CD1c-positive myeloid dendritic cell (primary cell): Measurements from ENCODE around the gene ATP6V1C2.
A peak's percentile ranks its signal among the peaks of the same experiment; 100 is the strongest.
"Not testable (repeated sequence)": the region's sequence is repeated elsewhere in the genome, so short reads cannot be mapped to it uniquely, and the experiment has no call there.

Source experiments
- DNase-seq: peaks from one replicate; pipeline ENCODE4 v3.0.0-alpha.2; 2016; ENCODE audit errors: extremely low spot score

The ATP6V1C2 gene

GRCh38 chr2:10813163-10814138 lies 92.0 kb downstream of the ATP6V1C2 start:
- DNase-seq = not testable (repeated sequence)

GRCh38 chr2:10814142-10814541 lies 92.7 kb downstream of the ATP6V1C2 start:
- DNase-seq = no peak

- DNase-seq = no peak
These were observed 93.3 kb downstream of the ATP6V1C2 start for GRCh38 chr2:10814571-10815331.

GRCh38 chr2:10817413-10817812 lies 96.0 kb downstream of the ATP6V1C2 start:
- DNase-seq = no peak

GRCh38 chr2:10818305-10818704 lies 96.9 kb downstream of the ATP6V1C2 start:
- DNase-seq = not testable (repeated sequence)

- no peak for DNase-seq
These were observed 97.6 kb downstream of the ATP6V1C2 start for GRCh38 chr2:10818984-10819383.

GRCh38 chr2:10819714-10820314 lies 98.4 kb downstream of the ATP6V1C2 start:
- DNase-seq = no peak

GRCh38 chr2:10820562-10820961 lies 99.1 kb downstream of the ATP6V1C2 start:
- no peak for DNase-seq

- peak; percentile 53 for DNase-seq
These were observed 99.7 kb downstream of the ATP6V1C2 start for GRCh38 chr2:10820978-10821695.

- DNase-seq = no peak
These were observed 102.8 kb downstream of the ATP6V1C2 start for GRCh38 chr2:10824191-10824590.

GRCh38 chr2:10826026-10826425 lies 104.6 kb downstream of the ATP6V1C2 start:
- peak; percentile 32 for DNase-seq

GRCh38 chr2:10826625-10827024 lies 105.2 kb downstream of the ATP6V1C2 start:
- DNase-seq = no peak

GRCh38 chr2:10828346-10828745 lies 106.9 kb downstream of the ATP6V1C2 start:
- DNase-seq = no peak

GRCh38 chr2:10829299-10829698 lies 107.9 kb downstream of the ATP6V1C2 start:
- DNase-seq = no peak

GRCh38 chr2:10830203-10830602 lies 108.8 kb downstream of the ATP6V1C2 start:
- no peak for DNase-seq

- no peak for DNase-seq
These were observed 109.4 kb downstream of the ATP6V1C2 start for GRCh38 chr2:10830641-10831399.

- no peak for DNase-seq
These were observed 110.1 kb downstream of the ATP6V1C2 start for GRCh38 chr2:10831400-10831985.

- DNase-seq = peak; percentile 90
These were observed 110.9 kb downstream of the ATP6V1C2 start for GRCh38 chr2:10832203-10832936.

GRCh38 chr2:10833021-10833420 lies 111.6 kb downstream of the ATP6V1C2 start:
- no peak for DNase-seq
